Melanocyte of skin (primary cell): ENCODE measurements around the gene RFC4. TPM values are rescaled to one million over a fixed set of nuclear protein-coding genes. Genes with fewer than 3 reads are reported as not detected.

ENCODE experiments used
- small RNA-seq, 2 donors: library from RNA; depleted of rRNA; stranded (forward); fragments of <200 nt; gene quantifications; one replicate each; pipeline ENCODE3, GENCODE V24; 2012
- total RNA-seq, 2 donors: library from RNA; depleted of rRNA; stranded (reverse); fragments of >200 nt; gene quantifications; 2 replicates each; pipeline ENCODE4 v1.2.3, GENCODE V29; 2012

RFC4 gene
- total RNA-seq, result 10 to 100 TPM; 25.8 to 63.3 TPM

GRCh38 chr3:186806089-186807055, at the start of gene RFC4:
Gene RFC4 (minus strand): TSS chr3:186806482. CDS start chr3:186804713, 1,769 bp downstream.

GRCh38 chr3:186842426-186843038, 36.2 kb upstream of the RFC4 start, which contains the start of gene ADIPOQ:
Gene ADIPOQ (plus strand): TSS chr3:186842710. CDS start chr3:186853059, 10,349 bp downstream.

GRCh38 chr3:186783058-186783730, 23.1 kb downstream of the RFC4 start, which contains the start of gene EIF4A2:
Gene EIF4A2 (plus strand): TSS chr3:186783577. CDS start chr3:186783611, 34 bp downstream.

Small RNAs within 50 kb of the gene (small RNA-seq; reads per million reads assigned to genes)
- gene RF00092 (0 reads per million in 2 donors), gene RNU6-1105P (0 reads per million in 2 donors), gene SNORA4 (0 reads per million in 2 donors), gene SNORA63 (0 reads per million in 2 donors), gene SNORA81 (0 reads per million in 2 donors), gene SNORD2 (0 reads per million in 2 donors)

Other genes starting within 250 kb of the RFC4 start
- 10 to 100 TPM; 16.5 to 22.6 TPM for gene TBCCD1, start 239.1 kb downstream of the RFC4 start, total RNA-seq
- 10 to 100 TPM; 42.7 to 62.3 TPM for gene DNAJB11, start 235.8 kb downstream of the RFC4 start, total RNA-seq
- not detected for gene AHSG, start 193.4 kb downstream of the RFC4 start, total RNA-seq
- gene FETUB, start 166.1 kb downstream of the RFC4 start, total RNA-seq, result not detected
- not detected for gene HRG, start 140.5 kb downstream of the RFC4 start, total RNA-seq
- not detected for gene KNG1, start 89.1 kb downstream of the RFC4 start, total RNA-seq
- 100 to 1,000 TPM; 373 to 375 TPM for gene EIF4A2, start 22.9 kb downstream of the RFC4 start, total RNA-seq
- not detected for gene ADIPOQ, start 36.2 kb upstream of the RFC4 start, total RNA-seq
- 10 to 100 TPM; 14.3 to 30.3 TPM for gene ST6GAL1, start 124.0 kb upstream of the RFC4 start, total RNA-seq